ENCODE results near the gene HBZ.
A peak's percentile ranks its signal among the peaks of the same experiment; 100 is the strongest.
"Not testable (repeated sequence)": the region's sequence is repeated elsewhere in the genome, so short reads cannot be mapped to it uniquely, and the experiment has no call there.

Gene HBZ

GRCh38 chr16:180101-180675 is 27.7 kb downstream of the HBZ start, which contains the start of gene HBQ1:
Gene HBQ1 (plus strand): TSS chr16:180459. CDS start chr16:180487, 28 bp downstream.
- DNase-seq = no peak

GRCh38 chr16:180681-181564 is 28.5 kb downstream of the HBZ start:
- DNase-seq = no peak

- DNase-seq = peak; percentile 94
Measured at GRCh38 chr16:181565-182021, 29.1 kb downstream of the HBZ start.

- no peak for DNase-seq
Measured at GRCh38 chr16:183005-183404, 30.6 kb downstream of the HBZ start.

GRCh38 chr16:185213-185612 is 32.8 kb downstream of the HBZ start:
- no peak for DNase-seq

- DNase-seq = no peak
Measured at GRCh38 chr16:185691-186090, 33.2 kb downstream of the HBZ start.

GRCh38 chr16:187330-187729 is 34.9 kb downstream of the HBZ start:
- DNase-seq = no peak

- DNase-seq = peak; percentile 38
Measured at GRCh38 chr16:188674-189073, 36.2 kb downstream of the HBZ start.

GRCh38 chr16:189604-190186 is 37.3 kb downstream of the HBZ start:
- DNase-seq = no peak

- DNase-seq = no peak
Measured at GRCh38 chr16:191831-192230, 39.4 kb downstream of the HBZ start.

GRCh38 chr16:192686-193085 is 40.2 kb downstream of the HBZ start:
- no peak for DNase-seq

- no peak for DNase-seq
Measured at GRCh38 chr16:193441-193840, 41.0 kb downstream of the HBZ start.

- DNase-seq = no peak
Measured at GRCh38 chr16:194516-194915, 42.1 kb downstream of the HBZ start.

GRCh38 chr16:200388-200787 is 47.9 kb downstream of the HBZ start:
- DNase-seq = no peak

GRCh38 chr16:203246-203645 is 50.8 kb downstream of the HBZ start:
- DNase-seq = no peak

- not testable (repeated sequence) for DNase-seq
Measured at GRCh38 chr16:204046-204445, 51.6 kb downstream of the HBZ start.

Measured in 8988T (cell line).